SK-N-SH treated with all-trans-retinoic acid at 6 μM for 48 hours (cell line): ENCODE results near the gene ATP6V0D1.

ENCODE experiments used
- ARNTL ChIP-seq: fragments of 450-650 bp; formaldehyde crosslinking; IDR thresholded peaks from 2 replicates; pipeline ENCODE4 v1.5.0; 2020; ENCODE audit warnings: low read depth, mild to moderate bottlenecking, moderate library complexity, borderline replicate concordance
- CREB5 ChIP-seq: fragments of 250-450 bp; sonication (Bioruptor Pico); IDR thresholded peaks from 2 replicates; pipeline ENCODE4 v1.5.1; 2020; ENCODE audit warnings: low read depth, mild to moderate bottlenecking, moderate library complexity
- CSDC2 ChIP-seq: fragments of 250-450 bp; sonication (Bioruptor Pico); IDR thresholded peaks from 2 replicates; pipeline ENCODE4 v1.5.0; 2020; ENCODE audit warnings: mild to moderate bottlenecking, moderate library complexity
- OSR1 ChIP-seq: fragments of 250-450 bp; sonication (Bioruptor Pico); IDR thresholded peaks from 2 replicates; pipeline ENCODE4 v1.8.0; 2022; ENCODE audit warnings: moderate library complexity, mild to moderate bottlenecking, inconsistent platforms
- RARB ChIP-seq: fragments of 250-450 bp; sonication (Bioruptor Pico); IDR thresholded peaks from 2 replicates; pipeline ENCODE4 v1.8.0; 2021; ENCODE audit warnings: mild to moderate bottlenecking, moderate library complexity
- SNAI2 ChIP-seq: fragments of 250-450 bp; sonication (Bioruptor Pico); IDR thresholded peaks from 2 replicates; pipeline ENCODE4 v1.5.0; 2020; ENCODE audit warnings: mild to moderate bottlenecking, moderate library complexity
- TOX ChIP-seq: fragments of 250-450 bp; sonication (Bioruptor Pico); IDR thresholded peaks from 2 replicates; pipeline ENCODE4 v1.8.0; 2021; ENCODE audit warnings: mild to moderate bottlenecking, moderate library complexity, borderline replicate concordance
- ZC3H10 ChIP-seq: fragments of 250-450 bp; sonication (Bioruptor Pico); IDR thresholded peaks from 2 replicates; pipeline ENCODE4 v1.5.1; 2021; ENCODE audit warnings: mild to moderate bottlenecking, moderate library complexity
- ZFP3 ChIP-seq: fragments of 250-450 bp; sonication (Bioruptor Pico); IDR thresholded peaks from 2 replicates; pipeline ENCODE4 v1.5.0; 2020; ENCODE audit warnings: mild to moderate bottlenecking, moderate library complexity
- ZFP30 ChIP-seq: fragments of 450-650 bp; formaldehyde crosslinking; IDR thresholded peaks from 2 replicates; pipeline ENCODE4 v1.5.0; 2022; ENCODE audit warnings: mild to moderate bottlenecking, moderate library complexity
- ZNF565 ChIP-seq: fragments of 450-650 bp; formaldehyde crosslinking; conservative IDR thresholded peaks from 2 replicates; pipeline ENCODE4 v1.5.0; 2020; ENCODE audit warnings: low read depth, mild to moderate bottlenecking, moderate library complexity
- ZNF70 ChIP-seq: fragments of 450-650 bp; formaldehyde crosslinking; IDR thresholded peaks from 2 replicates; pipeline ENCODE4 v1.5.0; 2020; ENCODE audit warnings: mild to moderate bottlenecking, moderate library complexity
- TF ChIP-seq, protein P1 (sequence below): fragments of 250-450 bp; sonication (Bioruptor Pico); IDR thresholded peaks from 2 replicates; pipeline ENCODE4 v1.8.0; 2020; ENCODE audit warnings: mild to moderate bottlenecking, moderate library complexity, borderline replicate concordance

DNA sequence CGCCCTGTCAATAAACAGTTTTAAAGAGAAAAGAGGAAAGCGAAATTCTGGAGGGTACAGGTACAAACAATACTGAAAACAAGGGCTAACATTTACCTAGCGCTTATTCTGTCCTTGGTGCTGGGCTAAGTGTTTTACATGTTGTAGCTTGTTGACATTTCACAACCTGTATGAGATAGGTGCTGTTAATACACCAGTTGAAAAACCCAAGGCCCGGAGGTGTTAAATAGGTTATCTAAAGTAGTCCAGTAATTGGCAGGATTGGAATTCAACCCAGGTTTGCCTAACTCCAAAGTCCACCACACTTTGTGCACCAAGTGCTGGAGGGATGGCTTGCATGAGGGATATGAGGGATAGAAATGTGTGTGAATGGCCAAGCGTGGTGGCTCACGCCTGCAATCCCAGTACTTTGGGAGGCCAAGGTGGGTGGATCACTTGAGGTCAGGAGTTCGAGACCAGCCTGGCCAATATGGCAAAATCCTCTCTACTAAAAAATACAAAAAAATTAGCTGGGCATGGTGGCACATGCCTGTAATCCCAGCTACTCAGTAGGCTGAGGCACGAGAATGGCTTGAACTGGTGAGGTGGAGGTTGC is 2.9 kb downstream of the ATP6V0D1 start:
- TF ChIP-seq RARB (CRISPR knock-in tag) (no peak), ZNF70 (CRISPR knock-in tag) (no peak), CREB5 (CRISPR knock-in tag) (no peak), ARNTL (no peak), ZFP30 (CRISPR knock-in tag) (no peak), ZNF565 (CRISPR knock-in tag) (no peak), ZFP3 (CRISPR knock-in tag) (no peak), ZC3H10 (no peak), TOX (CRISPR knock-in tag) (no peak), CSDC2 (CRISPR knock-in tag) (no peak), OSR1 (CRISPR knock-in tag) (no peak), SNAI2 (no peak)
- TF ChIP-seq, protein P1, sequence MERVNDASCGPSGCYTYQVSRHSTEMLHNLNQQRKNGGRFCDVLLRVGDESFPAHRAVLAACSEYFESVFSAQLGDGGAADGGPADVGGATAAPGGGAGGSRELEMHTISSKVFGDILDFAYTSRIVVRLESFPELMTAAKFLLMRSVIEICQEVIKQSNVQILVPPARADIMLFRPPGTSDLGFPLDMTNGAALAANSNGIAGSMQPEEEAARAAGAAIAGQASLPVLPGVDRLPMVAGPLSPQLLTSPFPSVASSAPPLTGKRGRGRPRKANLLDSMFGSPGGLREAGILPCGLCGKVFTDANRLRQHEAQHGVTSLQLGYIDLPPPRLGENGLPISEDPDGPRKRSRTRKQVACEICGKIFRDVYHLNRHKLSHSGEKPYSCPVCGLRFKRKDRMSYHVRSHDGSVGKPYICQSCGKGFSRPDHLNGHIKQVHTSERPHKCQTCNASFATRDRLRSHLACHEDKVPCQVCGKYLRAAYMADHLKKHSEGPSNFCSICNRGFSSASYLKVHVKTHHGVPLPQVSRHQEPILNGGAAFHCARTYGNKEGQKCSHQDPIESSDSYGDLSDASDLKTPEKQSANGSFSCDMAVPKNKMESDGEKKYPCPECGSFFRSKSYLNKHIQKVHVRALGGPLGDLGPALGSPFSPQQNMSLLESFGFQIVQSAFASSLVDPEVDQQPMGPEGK (CRISPR knock-in tag) = no peak
